Neuron (in vitro differentiated cells): ENCODE results near the gene DZIP3.

Source experiments
- H2AFZ ChIP-seq: one replicate; pipeline ENCODE4 v1.6.1; 2013; ENCODE audit warnings: low read depth, mild to moderate bottlenecking, inconsistent platforms, low read length, moderate library complexity
- H3K27me3 ChIP-seq: one replicate; pipeline ENCODE4 v1.6.1; 2013; ENCODE audit warnings: low read length; ENCODE audit not compliant: insufficient read depth
- H3K36me3 ChIP-seq: one replicate; pipeline ENCODE4 v1.6.1; 2013; ENCODE audit warnings: low read length; ENCODE audit not compliant: insufficient read depth
- H3K4me1 ChIP-seq: one replicate; pipeline ENCODE4 v1.6.1; 2013; ENCODE audit warnings: low read length; ENCODE audit not compliant: insufficient read depth
- H3K4me3 ChIP-seq: 2 replicates; pipeline ENCODE4 v1.5.1; 2013; ENCODE audit warnings: mild to moderate bottlenecking, low read length, moderate library complexity
- H3K9me3 ChIP-seq: one replicate; pipeline ENCODE4 v1.6.1; 2013; ENCODE audit warnings: low read length

DZIP3 gene

GRCh38 chr3:108589081-108589997 lies at the start of gene DZIP3, which contains the start of gene CIP2A:
Gene DZIP3 (plus strand): TSS chr3:108589722. CDS start chr3:108605407, 15,685 bp downstream.
Gene CIP2A (minus strand): TSS chr3:108589438. CDS start chr3:108589375, 63 bp downstream.
- no peaks in the 10 kb centered on the region for H3K9me3 ChIP-seq
- H3K27me3 ChIP-seq, result no peaks in the 10 kb centered on the region
- H3K36me3 ChIP-seq, result peaks cover 8% of the 10 kb centered on the region
- peaks cover 19% of the 10 kb centered on the region for H3K4me1 ChIP-seq
- peak within 1 kb of the TSS; percentile 89 for H3K4me3 ChIP-seq
- peak within 1 kb of the TSS; percentile 71 for H2AFZ ChIP-seq

GRCh38 chr3:108546247-108546646 lies 43.3 kb upstream of the DZIP3 start:
- Histone ChIP-seq H3K4me3 (no peak overlapping the region), H3K9me3 (no peaks in the 10 kb centered on the region), H3K36me3 (peaks cover 18% of the 10 kb centered on the region), H2AFZ (no peak overlapping the region), H3K27me3 (no peaks in the 10 kb centered on the region), H3K4me1 (peaks cover 15% of the 10 kb centered on the region)

- Histone ChIP-seq H2AFZ (no peak overlapping the region), H3K36me3 (peaks cover 23% of the 10 kb centered on the region)
Observed at GRCh38 chr3:108546692-108547091, 42.8 kb upstream of the DZIP3 start.

GRCh38 chr3:108548304-108548703 lies 41.2 kb upstream of the DZIP3 start:
- H3K4me3 ChIP-seq, result no peak overlapping the region
- H3K27me3 ChIP-seq, result no peaks in the 10 kb centered on the region

More at GRCh38 chr3:108546692-108547091, 42.8 kb upstream of the DZIP3 start:
- no peak overlapping the region for H3K4me3 ChIP-seq
- H3K27me3 ChIP-seq, result no peaks in the 10 kb centered on the region
- H3K4me1 ChIP-seq, result peaks cover 15% of the 10 kb centered on the region
- H3K9me3 ChIP-seq, result no peaks in the 10 kb centered on the region

GRCh38 chr3:108548886-108549285 lies 40.6 kb upstream of the DZIP3 start:
- no peak overlapping the region for H3K4me3 ChIP-seq
- no peak overlapping the region for H2AFZ ChIP-seq
- peaks cover 15% of the 10 kb centered on the region for H3K4me1 ChIP-seq
- H3K9me3 ChIP-seq, result no peaks in the 10 kb centered on the region
- H3K36me3 ChIP-seq, result peaks cover 18% of the 10 kb centered on the region
- H3K27me3 ChIP-seq, result no peaks in the 10 kb centered on the region

More at GRCh38 chr3:108548304-108548703, 41.2 kb upstream of the DZIP3 start:
- peaks cover 15% of the 10 kb centered on the region for H3K4me1 ChIP-seq
- H2AFZ ChIP-seq, result no peak overlapping the region
- H3K9me3 ChIP-seq, result no peaks in the 10 kb centered on the region
- peaks cover 22% of the 10 kb centered on the region for H3K36me3 ChIP-seq

- H3K4me1 ChIP-seq, result peaks cover 5% of the 10 kb centered on the region
- H2AFZ ChIP-seq, result no peak overlapping the region
- no peak overlapping the region for H3K4me3 ChIP-seq
- no peaks in the 10 kb centered on the region for H3K27me3 ChIP-seq
- no peaks in the 10 kb centered on the region for H3K9me3 ChIP-seq
- peaks cover 50% of the 10 kb centered on the region for H3K36me3 ChIP-seq
Observed at GRCh38 chr3:108552267-108553159, 37.0 kb upstream of the DZIP3 start.

GRCh38 chr3:108554229-108554628 lies 35.3 kb upstream of the DZIP3 start:
- H3K36me3 ChIP-seq, result peaks cover 61% of the 10 kb centered on the region
- peaks cover 5% of the 10 kb centered on the region for H3K4me1 ChIP-seq
- H3K9me3 ChIP-seq, result no peaks in the 10 kb centered on the region
- H2AFZ ChIP-seq, result no peak overlapping the region
- no peaks in the 10 kb centered on the region for H3K27me3 ChIP-seq
- no peak overlapping the region for H3K4me3 ChIP-seq

GRCh38 chr3:108554913-108555571 lies 34.5 kb upstream of the DZIP3 start:
- Histone ChIP-seq H3K4me3 (no peak overlapping the region), H2AFZ (no peak overlapping the region), H3K27me3 (no peaks in the 10 kb centered on the region), H3K36me3 (peaks cover 68% of the 10 kb centered on the region), H3K4me1 (peaks cover 5% of the 10 kb centered on the region), H3K9me3 (no peaks in the 10 kb centered on the region)

GRCh38 chr3:108555966-108556581 lies 33.4 kb upstream of the DZIP3 start:
- Histone ChIP-seq H2AFZ (no peak overlapping the region), H3K4me3 (no peak overlapping the region), H3K27me3 (no peaks in the 10 kb centered on the region), H3K9me3 (no peaks in the 10 kb centered on the region), H3K4me1 (peaks cover 5% of the 10 kb centered on the region), H3K36me3 (peaks cover 77% of the 10 kb centered on the region)

- Histone ChIP-seq H3K4me1 (no peaks in the 10 kb centered on the region), H3K4me3 (no peak overlapping the region), H3K36me3 (peaks cover 51% of the 10 kb centered on the region), H3K9me3 (no peaks in the 10 kb centered on the region), H3K27me3 (no peaks in the 10 kb centered on the region), H2AFZ (no peak overlapping the region)
Observed at GRCh38 chr3:108562565-108562964, 27.0 kb upstream of the DZIP3 start.

- peaks cover 45% of the 10 kb centered on the region for H3K36me3 ChIP-seq
- no peaks in the 10 kb centered on the region for H3K27me3 ChIP-seq
- no peaks in the 10 kb centered on the region for H3K4me1 ChIP-seq
- H3K9me3 ChIP-seq, result no peaks in the 10 kb centered on the region
- H2AFZ ChIP-seq, result no peak overlapping the region
- H3K4me3 ChIP-seq, result no peak overlapping the region
Observed at GRCh38 chr3:108564564-108564963, 25.0 kb upstream of the DZIP3 start.

- Histone ChIP-seq H3K4me1 (no peaks in the 10 kb centered on the region), H3K9me3 (no peaks in the 10 kb centered on the region), H3K36me3 (peaks cover 36% of the 10 kb centered on the region), H3K27me3 (no peaks in the 10 kb centered on the region), H2AFZ (no peak overlapping the region), H3K4me3 (no peak overlapping the region)
Observed at GRCh38 chr3:108565506-108565905, 24.0 kb upstream of the DZIP3 start.
